HepG2 (cell line): ENCODE data around the gene TRIM66. TPM values are rescaled to one million over a fixed set of nuclear protein-coding genes. Genes with fewer than 3 reads are reported as not detected.

Source experiments
- ATF7-NPFF ChIP-seq: sonication (generic); formaldehyde crosslinking; IDR thresholded peaks from 2 replicates; pipeline ENCODE4 v1.8.1; 2023; ENCODE audit warnings: mild to moderate bottlenecking, low read depth, missing genetic modification reagents, moderate library complexity
- ERF ChIP-seq: IDR thresholded peaks from 2 replicates; pipeline ENCODE4 v1.6.1; 2018; ENCODE audit warnings: missing biosample characterization, missing genetic modification reagents
- HNF4A ChIP-seq: sonication (generic); formaldehyde crosslinking; IDR thresholded peaks from 2 replicates; pipeline ENCODE4 v1.4.0; 2020; ENCODE audit warnings: missing genetic modification reagents
- HOXD1 ChIP-seq: sonication (generic); formaldehyde crosslinking; IDR thresholded peaks from 2 replicates; pipeline ENCODE4 v1.5.0; 2020; ENCODE audit warnings: missing genetic modification reagents
- JUNB ChIP-seq: sonication (generic); formaldehyde crosslinking; IDR thresholded peaks from 2 replicates; pipeline ENCODE4 v1.8.0; 2022; ENCODE audit warnings: missing genetic modification reagents, mild to moderate bottlenecking, borderline replicate concordance
- KDM1A ChIP-seq: IDR thresholded peaks from 2 replicates; pipeline ENCODE4 v1.6.1; 2016; ENCODE audit warnings: missing compliant biosample characterization
- KDM5B ChIP-seq: sonication (generic); formaldehyde crosslinking; IDR thresholded peaks from 2 replicates; pipeline ENCODE4 v1.4.0; 2020; ENCODE audit warnings: missing genetic modification reagents, mild to moderate bottlenecking, borderline replicate concordance
- KLF11 ChIP-seq: IDR thresholded peaks from 2 replicates; pipeline ENCODE4 v1.6.1; 2016; ENCODE audit warnings: missing compliant biosample characterization
- MTA1 ChIP-seq: sonication (generic); formaldehyde crosslinking; IDR thresholded peaks from 2 replicates; pipeline ENCODE4 v1.4.0; 2020; ENCODE audit warnings: missing genetic modification reagents, mild to moderate bottlenecking, borderline replicate concordance
- SIX1 ChIP-seq: sonication (generic); formaldehyde crosslinking; IDR thresholded peaks from 2 replicates; pipeline ENCODE4 v1.4.0; 2020; ENCODE audit warnings: missing genetic modification reagents, borderline replicate concordance
- SNAI1 ChIP-seq: sonication (generic); formaldehyde crosslinking; IDR thresholded peaks from 2 replicates; pipeline ENCODE4 v1.5.0; 2020; ENCODE audit warnings: mild to moderate bottlenecking, missing genetic modification reagents, borderline replicate concordance
- ZBTB34 ChIP-seq: sonication (generic); formaldehyde crosslinking; IDR thresholded peaks from 2 replicates; pipeline ENCODE4 v1.8.0; 2022; ENCODE audit warnings: mild to moderate bottlenecking, missing genetic modification reagents
- ZFP91 ChIP-seq: sonication (generic); formaldehyde crosslinking; IDR thresholded peaks from 2 replicates; pipeline ENCODE4 v1.9.0; 2022; ENCODE audit warnings: missing genetic modification reagents, mild to moderate bottlenecking, borderline replicate concordance
- ZNF232 ChIP-seq: sonication (generic); formaldehyde crosslinking; IDR thresholded peaks from 2 replicates; pipeline ENCODE4 v1.4.0; 2020; ENCODE audit warnings: missing genetic modification reagents, borderline replicate concordance
- ZNF263 ChIP-seq: sonication (generic); formaldehyde crosslinking; IDR thresholded peaks from 2 replicates; pipeline ENCODE4 v1.4.0; 2020; ENCODE audit warnings: missing genetic modification reagents
- ZNF274 ChIP-seq: sonication (generic); formaldehyde crosslinking; IDR thresholded peaks from 2 replicates; pipeline ENCODE4 v1.5.1; 2020; ENCODE audit warnings: mild to moderate bottlenecking, missing genetic modification reagents
- ZNF724P ChIP-seq: sonication (generic); formaldehyde crosslinking; IDR thresholded peaks from 2 replicates; pipeline ENCODE4 v1.8.0; 2022; ENCODE audit warnings: missing genetic modification reagents, borderline replicate concordance
- ZNF782 ChIP-seq: sonication (generic); formaldehyde crosslinking; IDR thresholded peaks from 2 replicates; pipeline ENCODE4 v1.4.0; 2020; ENCODE audit warnings: missing genetic modification reagents, mild to moderate bottlenecking, borderline replicate concordance
- polyA plus RNA-seq, 8 experiments: library from polyadenylated mRNA; depleted of rRNA in 3 of 8; stranded (reverse) in 7 of 8; unstranded in 1 of 8; fragments of >200 nt; fragmentation: Illumina TruSeq in 4 of 8; extraction: Trizol in 4 of 8; gene quantifications; 2 replicates each; pipeline versions ENCODE4 v1.2.1 to v1.2.3, GENCODE V29; 2011 to 2016; ENCODE audit warnings: low read depth in 4 of 8, missing spikeins in 1 of 8, mixed read lengths in 1 of 8; ENCODE audit not compliant: insufficient read depth in 1 of 8
- total RNA-seq, 5 experiments: library from RNA; depleted of rRNA; stranded (reverse); fragments of >200 nt; fragmentation: Illumina TruSeq; extraction: Trizol; gene quantifications; 2 replicates each; pipeline ENCODE4 v1.2.3, GENCODE V29; 2016; ENCODE audit warnings: low read depth in 1 of 5
- TF ChIP-seq, protein P1 (sequence below), 2 experiments: sonication (generic) in 1 of 2; formaldehyde crosslinking in 1 of 2; IDR thresholded peaks; 2 replicates each; pipeline versions ENCODE4 v1.5.1 to v1.6.1; 2011 to 2020; ENCODE audit warnings: borderline replicate concordance in 1 of 2, low read depth in 1 of 2, low read length in 1 of 2, mild to moderate bottlenecking in 1 of 2, missing genetic modification reagents in 1 of 2, moderate library complexity in 1 of 2
- TF ChIP-seq, protein P2 (sequence below): sonication (generic); formaldehyde crosslinking; IDR thresholded peaks from 2 replicates; pipeline ENCODE4 v1.4.0; 2020; ENCODE audit warnings: mild to moderate bottlenecking, low read depth, missing genetic modification reagents
- TF ChIP-seq, protein P3 (sequence below): sonication (generic); formaldehyde crosslinking; IDR thresholded peaks from 2 replicates; pipeline ENCODE4 v1.4.0; 2020; ENCODE audit warnings: missing genetic modification reagents

TRIM66 gene
- total and polyA plus RNA-seq, 2 of the 13 experiments (the other 11 are each of a cell fraction or from before 2014, with no cell fraction given): 4.9 to 6.1 TPM

DNA sequence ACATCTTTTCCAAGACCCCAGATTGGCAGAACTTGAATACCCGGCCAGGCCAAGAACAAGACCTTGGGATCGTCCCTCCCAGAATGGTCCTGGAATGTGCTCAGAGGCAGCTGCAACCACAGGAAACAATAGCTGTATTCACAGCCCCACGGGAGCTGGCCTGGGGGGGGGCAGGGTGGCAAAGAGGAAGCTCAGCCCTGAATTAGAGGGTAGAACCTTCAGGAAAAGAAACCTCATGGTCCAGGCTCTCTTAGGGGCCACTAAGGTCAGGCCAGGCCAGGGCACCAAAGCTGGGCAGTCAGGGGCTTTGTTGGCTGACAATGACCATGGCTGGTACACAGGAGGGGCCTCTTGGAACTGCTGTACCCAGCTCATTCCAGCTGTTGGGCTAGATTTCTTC, 17.4 kb upstream of the TRIM66 start (continued):
- TF ChIP-seq, protein P1, sequence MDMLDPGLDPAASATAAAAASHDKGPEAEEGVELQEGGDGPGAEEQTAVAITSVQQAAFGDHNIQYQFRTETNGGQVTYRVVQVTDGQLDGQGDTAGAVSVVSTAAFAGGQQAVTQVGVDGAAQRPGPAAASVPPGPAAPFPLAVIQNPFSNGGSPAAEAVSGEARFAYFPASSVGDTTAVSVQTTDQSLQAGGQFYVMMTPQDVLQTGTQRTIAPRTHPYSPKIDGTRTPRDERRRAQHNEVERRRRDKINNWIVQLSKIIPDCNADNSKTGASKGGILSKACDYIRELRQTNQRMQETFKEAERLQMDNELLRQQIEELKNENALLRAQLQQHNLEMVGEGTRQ (IDR thresholded peaks at IDR 0.05; ENCODE audit: low read depth, low read length): no peak
- TF ChIP-seq, protein P1 (CRISPR knock-in tag; IDR thresholded peaks at IDR 0.05; ENCODE audit: borderline replicate concordance): no peak
- TF ChIP-seq JUNB (CRISPR knock-in tag): no peak
- TF ChIP-seq MTA1 (CRISPR knock-in tag): peak; percentile 33; the same call in 1 of the 2 replicates
- TF ChIP-seq, protein P2, sequence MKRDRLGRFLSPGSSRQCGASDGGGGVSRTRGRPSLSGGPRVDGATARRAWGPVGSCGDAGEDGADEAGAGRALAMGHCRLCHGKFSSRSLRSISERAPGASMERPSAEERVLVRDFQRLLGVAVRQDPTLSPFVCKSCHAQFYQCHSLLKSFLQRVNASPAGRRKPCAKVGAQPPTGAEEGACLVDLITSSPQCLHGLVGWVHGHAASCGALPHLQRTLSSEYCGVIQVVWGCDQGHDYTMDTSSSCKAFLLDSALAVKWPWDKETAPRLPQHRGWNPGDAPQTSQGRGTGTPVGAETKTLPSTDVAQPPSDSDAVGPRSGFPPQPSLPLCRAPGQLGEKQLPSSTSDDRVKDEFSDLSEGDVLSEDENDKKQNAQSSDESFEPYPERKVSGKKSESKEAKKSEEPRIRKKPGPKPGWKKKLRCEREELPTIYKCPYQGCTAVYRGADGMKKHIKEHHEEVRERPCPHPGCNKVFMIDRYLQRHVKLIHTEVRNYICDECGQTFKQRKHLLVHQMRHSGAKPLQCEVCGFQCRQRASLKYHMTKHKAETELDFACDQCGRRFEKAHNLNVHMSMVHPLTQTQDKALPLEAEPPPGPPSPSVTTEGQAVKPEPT (CRISPR knock-in tag): no peak
- peak; percentile 38; the same call in 1 of the 2 replicates for TF ChIP-seq ZBTB34
- peak; percentile 30; the same call in 1 of the 2 replicates for TF ChIP-seq KDM5B
- TF ChIP-seq, protein P3, sequence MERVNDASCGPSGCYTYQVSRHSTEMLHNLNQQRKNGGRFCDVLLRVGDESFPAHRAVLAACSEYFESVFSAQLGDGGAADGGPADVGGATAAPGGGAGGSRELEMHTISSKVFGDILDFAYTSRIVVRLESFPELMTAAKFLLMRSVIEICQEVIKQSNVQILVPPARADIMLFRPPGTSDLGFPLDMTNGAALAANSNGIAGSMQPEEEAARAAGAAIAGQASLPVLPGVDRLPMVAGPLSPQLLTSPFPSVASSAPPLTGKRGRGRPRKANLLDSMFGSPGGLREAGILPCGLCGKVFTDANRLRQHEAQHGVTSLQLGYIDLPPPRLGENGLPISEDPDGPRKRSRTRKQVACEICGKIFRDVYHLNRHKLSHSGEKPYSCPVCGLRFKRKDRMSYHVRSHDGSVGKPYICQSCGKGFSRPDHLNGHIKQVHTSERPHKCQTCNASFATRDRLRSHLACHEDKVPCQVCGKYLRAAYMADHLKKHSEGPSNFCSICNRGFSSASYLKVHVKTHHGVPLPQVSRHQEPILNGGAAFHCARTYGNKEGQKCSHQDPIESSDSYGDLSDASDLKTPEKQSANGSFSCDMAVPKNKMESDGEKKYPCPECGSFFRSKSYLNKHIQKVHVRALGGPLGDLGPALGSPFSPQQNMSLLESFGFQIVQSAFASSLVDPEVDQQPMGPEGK (CRISPR knock-in tag): peak; percentile 97
- 0 out of 2 replicates have a peak, but pooled peaks have one; percentile 19 for TF ChIP-seq KDM1A (CRISPR knock-in tag)
- TF ChIP-seq ZNF263 (CRISPR knock-in tag): no peak
- peak; percentile 41 for TF ChIP-seq HNF4A (CRISPR knock-in tag)
- TF ChIP-seq ZNF232 (CRISPR knock-in tag): no peak
- no peak for TF ChIP-seq ZNF724P (CRISPR knock-in tag)
- no peak for TF ChIP-seq ZNF782
- peak; percentile 62; the same call in 1 of the 2 replicates for TF ChIP-seq ERF
- TF ChIP-seq KLF11 (CRISPR knock-in tag): peak; percentile 84; the same call in 1 of the 2 replicates
- no peak for TF ChIP-seq SNAI1 (CRISPR knock-in tag)
- peak; percentile 57; the same call in 1 of the 2 replicates for TF ChIP-seq ZFP91 (CRISPR knock-in tag)
- no peak for TF ChIP-seq HOXD1 (CRISPR knock-in tag)
- peak; percentile 47; the same call in 1 of the 2 replicates for TF ChIP-seq ZNF274 (CRISPR knock-in tag)
- peak; percentile 56; the same call in 1 of the 2 replicates for TF ChIP-seq ATF7-NPFF
- TF ChIP-seq SIX1 (CRISPR knock-in tag): no peak
